K562 (cell line): Measurements from ENCODE around the gene RPF1. TPM values are rescaled to one million over a fixed set of nuclear protein-coding genes. Genes with fewer than 3 reads are reported as not detected.

Source experiments
- ASH1L ChIP-seq: fragments of 450-650 bp; IDR thresholded peaks from 2 replicates; pipeline ENCODE4 v1.6.1; 2018; ENCODE audit warnings: borderline replicate concordance, mild to moderate bottlenecking, low read depth; ENCODE audit not compliant: partially characterized antibody
- ATF7 ChIP-seq: fragments of 450-650 bp; IDR thresholded peaks from 2 replicates; pipeline ENCODE4 v1.7.1; 2014; ENCODE audit warnings: mild to moderate bottlenecking, moderate library complexity
- GMEB1 ChIP-seq: fragments of 250-450 bp; sonication (Bioruptor Pico); IDR thresholded peaks from 2 replicates; pipeline ENCODE4 v1.4.0; 2020; ENCODE audit warnings: mild to moderate bottlenecking
- KDM4B ChIP-seq, 2 experiments: fragments of 450-650 bp in 1 of 2; sonication (generic) in 1 of 2; IDR thresholded peaks; 2 replicates each; pipeline ENCODE4 v1.6.1; 2016 to 2017; ENCODE audit warnings: borderline replicate concordance in 2 of 2, antibody characterized with exemption in 1 of 2, low read depth in 1 of 2, mild to moderate bottlenecking in 1 of 2
- KLF13 ChIP-seq: fragments of 450-650 bp; IDR thresholded peaks from 2 replicates; pipeline ENCODE4 v1.6.1; 2016; ENCODE audit warnings: missing genetic modification characterization, low read depth, mild to moderate bottlenecking, missing compliant biosample characterization, moderate library complexity, borderline replicate concordance
- MBD2 ChIP-seq: sonication (generic); IDR thresholded peaks from 2 replicates; pipeline ENCODE4 v1.6.1; 2016; ENCODE audit warnings: low read depth, borderline replicate concordance
- MITF ChIP-seq: IDR thresholded peaks from 2 replicates; pipeline ENCODE4 v1.6.1; 2014; ENCODE audit warnings: antibody characterized with exemption
- MLLT1 ChIP-seq, 2 experiments: fragments of 450-650 bp; IDR thresholded peaks; 2 replicates each; pipeline ENCODE4 v1.6.1; 2016
- PHTF2 ChIP-seq: fragments of 250-450 bp; sonication (Bioruptor Pico); IDR thresholded peaks from 2 replicates; pipeline ENCODE4 v1.5.0; 2021; ENCODE audit warnings: mild to moderate bottlenecking
- PML ChIP-seq: IDR thresholded peaks from 2 replicates; pipeline ENCODE4 v1.6.1; 2012; ENCODE audit warnings: low read length, inconsistent platforms
- PRMT5 ChIP-seq: sonication (generic); formaldehyde crosslinking; IDR thresholded peaks from 2 replicates; pipeline ENCODE4 v1.5.0; 2020; ENCODE audit warnings: missing genetic modification reagents
- RBM14 ChIP-seq: fragments of 200-400 bp; formaldehyde crosslinking; IDR thresholded peaks from 2 replicates; pipeline ENCODE4 v1.6.1; 2018; ENCODE audit warnings: low read depth, mild to moderate bottlenecking, low read length, moderate library complexity, borderline replicate concordance; ENCODE audit not compliant: insufficient read depth
- RBM39 ChIP-seq: fragments of 200-400 bp; formaldehyde crosslinking; optimal IDR thresholded peaks from 2 replicates; pipeline ENCODE3; 2018; ENCODE audit warnings: low read depth, low read length
- SMARCA4 ChIP-seq: fragments of 450-650 bp; IDR thresholded peaks from 2 replicates; pipeline ENCODE4 v1.6.1; 2016
- TGIF2 ChIP-seq: sonication (generic); formaldehyde crosslinking; IDR thresholded peaks from 2 replicates; pipeline ENCODE4 v1.8.1; 2022; ENCODE audit warnings: mild to moderate bottlenecking, missing genetic modification reagents, moderate library complexity
- ZBTB11 ChIP-seq, 3 experiments: fragments of 200-800 bp in 1 of 3; fragments of 250-450 bp in 1 of 3; fragments of 450-650 bp in 1 of 3; sonication (Bioruptor Pico) in 1 of 3; sonication (Bioruptor generic) in 1 of 3; formaldehyde crosslinking in 1 of 3; IDR thresholded peaks; 2 replicates each; pipeline versions ENCODE4 v1.6.1 to v1.8.0; 2016 to 2022; ENCODE audit warnings: mild to moderate bottlenecking in 2 of 3, missing genetic modification characterization in 2 of 3, missing compliant biosample characterization in 1 of 3, moderate library complexity in 1 of 3
- ZEB2 ChIP-seq: fragments of 450-650 bp; IDR thresholded peaks from 2 replicates; pipeline ENCODE4 v1.6.1; 2016
- ZNF224 ChIP-seq: sonication (generic); formaldehyde crosslinking; IDR thresholded peaks from 2 replicates; pipeline ENCODE4 v1.8.0; 2022; ENCODE audit warnings: mild to moderate bottlenecking, missing genetic modification reagents
- ZNF24 ChIP-seq: fragments of 450-650 bp; IDR thresholded peaks from 2 replicates; pipeline ENCODE4 v1.6.1; 2016
- ZNF57 ChIP-seq: fragments of 450-650 bp; formaldehyde crosslinking; IDR thresholded peaks from 2 replicates; pipeline ENCODE4 v1.4.0; 2020; ENCODE audit warnings: mild to moderate bottlenecking, moderate library complexity
- ZNF766 ChIP-seq: fragments of 200-800 bp; sonication (Bioruptor generic); conservative IDR thresholded peaks from 2 replicates; pipeline ENCODE4 v1.6.1; 2016; ENCODE audit warnings: missing genetic modification characterization, missing compliant biosample characterization
- polyA plus RNA-seq, 8 experiments: library from polyadenylated mRNA; depleted of rRNA in 4 of 8; stranded (reverse) in 5 of 8; unstranded in 3 of 8; fragments of >200 nt; fragmentation: Nextera tagmentation in 2 of 8; fragmentation: Illumina TruSeq in 1 of 8; extraction: Ambion mirVana in 2 of 8; extraction: Trizol in 1 of 8; gene quantifications; 2 replicates each; pipeline versions ENCODE4 v1.2.1 to v1.2.3, GENCODE V29; 2011 to 2014; ENCODE audit warnings: inconsistent platforms in 1 of 8, missing spikeins in 1 of 8
- total RNA-seq, 7 experiments: library from RNA; depleted of rRNA in 6 of 7; stranded (reverse); fragments of >200 nt in 6 of 7; fragmentation: Illumina TruSeq in 2 of 7; extraction: Trizol in 2 of 7; gene quantifications; 2 replicates each; pipeline versions ENCODE4 v1.2.1 to v1.2.3, GENCODE V29; 2011 to 2021; ENCODE audit warnings: low replicate concordance in 1 of 7

Gene RPF1
- total and polyA plus RNA-seq, 9 of the 15 experiments (the other 6 are each of a cell fraction or from before 2014, with no cell fraction given), result 52.4 to 156 (median 90.2) TPM

- TF ChIP-seq ZBTB11 (CRISPR knock-in tag; IDR thresholded peaks at IDR 0.05) (no peak), PML (0 out of 2 replicates have a peak, but pooled peaks have one; percentile 9), MLLT1 (IDR thresholded peaks at IDR 0.05) (peak in 1 of 2 experiments; percentile 98; a peak in 2 of 4 replicates), ZNF224 (CRISPR knock-in tag) (no peak), MBD2 (no peak), ZEB2 (no peak; the same call in 1 of the 2 replicates), PRMT5 (CRISPR knock-in tag) (no peak), TGIF2 (CRISPR knock-in tag) (no peak), ZNF766 (CRISPR knock-in tag) (0 out of 2 replicates have a peak, but pooled peaks have one; percentile 6), ZNF24 (no peak), RBM14 (no peak), ATF7 (no peak), ASH1L (no peak), MITF (no peak), KLF13 (no peak), PHTF2 (CRISPR knock-in tag) (no peak), ZNF57 (CRISPR knock-in tag) (no peak), RBM39 (no peak), KDM4B (IDR thresholded peaks at IDR 0.05; ENCODE audit: borderline replicate concordance in 2 of 2, low read depth in 1 of 2) (no peak), GMEB1 (CRISPR knock-in tag) (no peak), SMARCA4 (peak; percentile 5; the same call in 1 of the 2 replicates)
Observed at GRCh38 chr1:84506729-84507453, 27.8 kb downstream of the RPF1 start (continued).
